Hypothalamus (tissue), 51 donors: ENCODE data around the gene METTL16.
A peak's percentile ranks its signal among the peaks of the same experiment; 100 is the strongest.
"Not testable (repeated sequence)": the region's sequence is repeated elsewhere in the genome, so short reads cannot be mapped to it uniquely, and the experiment has no call there.

Experiments used
- DNase-seq, 51 donors: peaks; one replicate each; lab custom pipeline; 2025; lab: John Stamatoyannopoulos, UW

Gene METTL16

GRCh38 chr17:2453866-2454265 is 57.8 kb downstream of the METTL16 start:
- DNase-seq = no peak

GRCh38 chr17:2453325-2453724 is 58.4 kb downstream of the METTL16 start:
- no peak for DNase-seq

- DNase-seq = no peak
These were observed 59.4 kb downstream of the METTL16 start for GRCh38 chr17:2452216-2452750.

GRCh38 chr17:2450016-2450650 is 61.6 kb downstream of the METTL16 start:
- no peak for DNase-seq

GRCh38 chr17:2449486-2449885 is 62.2 kb downstream of the METTL16 start:
- no peak for DNase-seq

GRCh38 chr17:2447479-2447878 is 64.2 kb downstream of the METTL16 start:
- not testable (repeated sequence) for DNase-seq

- DNase-seq = no peak
These were observed 66.0 kb downstream of the METTL16 start for GRCh38 chr17:2445638-2446037.

- no peak for DNase-seq
These were observed 67.3 kb downstream of the METTL16 start for GRCh38 chr17:2444382-2444781.

- DNase-seq = no peak
These were observed 69.5 kb downstream of the METTL16 start for GRCh38 chr17:2442166-2442565.

GRCh38 chr17:2440930-2441329 is 70.8 kb downstream of the METTL16 start:
- no peak for DNase-seq

- not testable (repeated sequence) for DNase-seq
These were observed 71.7 kb downstream of the METTL16 start for GRCh38 chr17:2439997-2440396.

- no peak for DNase-seq
These were observed 72.9 kb downstream of the METTL16 start for GRCh38 chr17:2438823-2439222.

- no peak for DNase-seq
These were observed 75.3 kb downstream of the METTL16 start for GRCh38 chr17:2436316-2436905.

- DNase-seq = peak in 8 of 51 donors; percentile 8 to 53 (median 42)
These were observed 75.8 kb downstream of the METTL16 start for GRCh38 chr17:2435862-2436261.

- DNase-seq = peak in 22 of 51 donors; percentile 30 to 73 (median 52)
These were observed 76.4 kb downstream of the METTL16 start for GRCh38 chr17:2435181-2435741.

- DNase-seq = peak in 1 of 51 donors; percentile 21
These were observed 78.0 kb downstream of the METTL16 start for GRCh38 chr17:2433696-2434095.

- DNase-seq = no peak
These were observed 83.8 kb downstream of the METTL16 start for GRCh38 chr17:2427910-2428309.

- DNase-seq = no peak
These were observed 84.5 kb downstream of the METTL16 start for GRCh38 chr17:2427215-2427614.

GRCh38 chr17:2423271-2423670 is 88.4 kb downstream of the METTL16 start:
- DNase-seq = no peak

- peak in 2 of 51 donors; percentile 6 to 23 for DNase-seq
These were observed 90.2 kb downstream of the METTL16 start for GRCh38 chr17:2421315-2422147.

- DNase-seq = peak in 5 of 51 donors; percentile 14 to 40 (median 25)
These were observed 91.5 kb downstream of the METTL16 start for GRCh38 chr17:2420176-2420575.
